KMS-11 (cell line): Measurements from ENCODE around the gene F13A1.

Source experiments
- H2AFZ ChIP-seq: fragments of 200-600 bp; sonication (generic); 2 replicates; pipeline ENCODE4 v1.6.1; 2016; ENCODE audit warnings: antibody characterized with exemption, mixed run types, low read depth
- H3K27ac ChIP-seq: fragments of 200-600 bp; sonication (generic); 2 replicates; pipeline ENCODE4 v1.6.1; 2016; ENCODE audit warnings: mild to moderate bottlenecking, mixed run types
- H3K27me3 ChIP-seq: fragments of 200-600 bp; sonication (generic); 2 replicates; pipeline ENCODE4 v1.6.1; 2017; ENCODE audit warnings: mild to moderate bottlenecking, low read depth, mixed run types, moderate library complexity; ENCODE audit not compliant: insufficient read depth
- H3K36me3 ChIP-seq: fragments of 200-600 bp; sonication (generic); 2 replicates; pipeline ENCODE4 v1.6.1; 2017; ENCODE audit warnings: mild to moderate bottlenecking, mixed run types; ENCODE audit not compliant: insufficient read depth
- H3K4me1 ChIP-seq: fragments of 200-600 bp; sonication (generic); 2 replicates; pipeline ENCODE4 v1.6.1; 2016; ENCODE audit warnings: mild to moderate bottlenecking, low read depth, mixed run types; ENCODE audit not compliant: poor library complexity, severe bottlenecking
- H3K4me2 ChIP-seq: fragments of 200-600 bp; sonication (generic); 2 replicates; pipeline ENCODE4 v1.7.0; 2016; ENCODE audit warnings: mild to moderate bottlenecking, mixed run types
- H3K4me3 ChIP-seq: fragments of 200-600 bp; sonication (generic); IDR thresholded peaks from 2 replicates; pipeline ENCODE4 v1.6.1; 2017; ENCODE audit warnings: low read depth, low read length, mixed read lengths; ENCODE audit not compliant: insufficient read depth
- H3K79me2 ChIP-seq: fragments of 200-600 bp; sonication (generic); 2 replicates; pipeline ENCODE4 v1.6.1; 2016; ENCODE audit warnings: low read depth, mixed run types; ENCODE audit not compliant: insufficient read depth
- H3K9ac ChIP-seq: fragments of 200-600 bp; sonication (generic); 2 replicates; pipeline ENCODE4 v1.6.1; 2016; ENCODE audit warnings: mild to moderate bottlenecking, mixed run types
- H4K20me1 ChIP-seq: fragments of 200-600 bp; sonication (generic); 2 replicates; pipeline ENCODE4 v1.6.1; 2016; ENCODE audit warnings: mild to moderate bottlenecking, mixed run types; ENCODE audit not compliant: insufficient read depth
- CTCF ChIP-seq: fragments of 200-600 bp; sonication (generic); conservative IDR thresholded peaks from 2 replicates; pipeline ENCODE4 v1.6.1; 2017; ENCODE audit warnings: low read depth, mild to moderate bottlenecking, antibody characterized with exemption, low read length, moderate library complexity, mixed read lengths

F13A1 gene

GRCh38 chr6:6196762-6197161 is 123.7 kb downstream of the F13A1 start:
- Histone ChIP-seq H2AFZ (no peak overlapping the region), H3K4me1 (no peaks in the 10 kb centered on the region), H3K36me3 (no peaks in the 10 kb centered on the region), H3K27ac (no peak overlapping the region), H3K79me2 (no peaks in the 10 kb centered on the region), H3K4me2 (no peak overlapping the region), H4K20me1 (no peaks in the 10 kb centered on the region), H3K4me3 (no peak overlapping the region), H3K9ac (no peak overlapping the region), H3K27me3 (no peaks in the 10 kb centered on the region)
- no peak for TF ChIP-seq CTCF

- Histone ChIP-seq H2AFZ (no peak overlapping the region), H3K79me2 (no peaks in the 10 kb centered on the region), H3K9ac (no peak overlapping the region), H3K4me2 (no peak overlapping the region), H4K20me1 (no peaks in the 10 kb centered on the region), H3K27me3 (no peaks in the 10 kb centered on the region), H3K4me1 (no peaks in the 10 kb centered on the region), H3K36me3 (no peaks in the 10 kb centered on the region), H3K27ac (no peak overlapping the region), H3K4me3 (no peak overlapping the region)
- no peak for TF ChIP-seq CTCF
Observed at GRCh38 chr6:6195080-6195479, 125.4 kb downstream of the F13A1 start.

GRCh38 chr6:6193221-6193745 is 127.2 kb downstream of the F13A1 start:
- no peaks in the 10 kb centered on the region for H3K36me3 ChIP-seq
- no peak for TF ChIP-seq CTCF

GRCh38 chr6:6191909-6192308 is 128.6 kb downstream of the F13A1 start:
- H3K27ac ChIP-seq, result no peak overlapping the region
- TF ChIP-seq CTCF, result no peak
- H4K20me1 ChIP-seq, result no peaks in the 10 kb centered on the region
- H3K9ac ChIP-seq, result no peak overlapping the region
- H2AFZ ChIP-seq, result no peak overlapping the region
- H3K4me1 ChIP-seq, result no peaks in the 10 kb centered on the region
- H3K36me3 ChIP-seq, result no peaks in the 10 kb centered on the region
- H3K27me3 ChIP-seq, result no peaks in the 10 kb centered on the region
- no peaks in the 10 kb centered on the region for H3K79me2 ChIP-seq
- H3K4me2 ChIP-seq, result no peak overlapping the region
- no peak overlapping the region for H3K4me3 ChIP-seq

More at GRCh38 chr6:6193221-6193745, 127.2 kb downstream of the F13A1 start:
- H4K20me1 ChIP-seq, result no peaks in the 10 kb centered on the region
- no peaks in the 10 kb centered on the region for H3K4me1 ChIP-seq
- no peak overlapping the region for H3K27ac ChIP-seq
- H3K4me3 ChIP-seq, result no peak overlapping the region
- no peak overlapping the region for H3K9ac ChIP-seq
- H3K79me2 ChIP-seq, result no peaks in the 10 kb centered on the region
- no peaks in the 10 kb centered on the region for H3K27me3 ChIP-seq
- no peak overlapping the region for H2AFZ ChIP-seq
- no peak overlapping the region for H3K4me2 ChIP-seq
